PFSK-1 (cell line): ENCODE data around the gene NRG3.

Experiments
- FOXP2 ChIP-seq: optimal IDR thresholded peaks from 2 replicates; pipeline ENCODE3; 2011; ENCODE audit warnings: borderline replicate concordance, control low read depth, inconsistent platforms; ENCODE audit not compliant: insufficient read depth; ENCODE audit errors: extremely low read length, extremely low read depth
- POLR2AphosphoS5 ChIP-seq: IDR thresholded peaks from 2 replicates; pipeline ENCODE4 v1.6.1; 2012; ENCODE audit warnings: low read depth, mild to moderate bottlenecking, control low read depth, low read length, moderate library complexity
- REST ChIP-seq, 2 experiments: IDR thresholded peaks; 2 replicates each; pipeline versions ENCODE4 v1.6.1 to v1.8.0; 2011 to 2012; ENCODE audit warnings: low read depth in 2 of 2, low read length in 2 of 2, control low read depth in 1 of 2, inconsistent platforms in 1 of 2, mild to moderate bottlenecking in 1 of 2, moderate library complexity in 1 of 2; ENCODE audit not compliant: insufficient read depth in 1 of 2
- SIN3A ChIP-seq: IDR thresholded peaks from 2 replicates; pipeline ENCODE4 v1.6.1; 2012; ENCODE audit warnings: mild to moderate bottlenecking, low read length, moderate library complexity, borderline replicate concordance; ENCODE audit not compliant: insufficient read depth
- TAF1 ChIP-seq: IDR thresholded peaks from 2 replicates; pipeline ENCODE4 v1.6.1; 2012; ENCODE audit warnings: low read length, control low read depth, borderline replicate concordance; ENCODE audit not compliant: insufficient read depth

GRCh38 chr10:81843042-81843441 lies 32.0 kb upstream of the NRG3 start:
- TF ChIP-seq REST (IDR thresholded peaks at IDR 0.05; ENCODE audit: insufficient read depth in 1 of 2, low read depth in 2 of 2, low read length in 2 of 2) (no peak), POLR2AphosphoS5 (no peak), TAF1 (no peak), FOXP2 (no peak), SIN3A (no peak)
